ENCODE measurements around the gene ALPL. TPM values are rescaled to one million over a fixed set of nuclear protein-coding genes. Genes with fewer than 3 reads are reported as not detected.

ALPL gene
- total and polyA plus RNA-seq, 4 experiments from 2014 or later: not detected

- Mint-ChIP-seq H3K36me3 (no peaks in the 10 kb centered on the region), H3K27ac (no peak overlapping the region), H3K4me1 (peaks cover 5 to 15% (median 8%) of the 10 kb centered on the region in 4 donors), H3K9me3 (peaks cover 0 to 2% (median 0%) of the 10 kb centered on the region in 8 donors), H3K4me3 (no peak overlapping the region), H3K27me3 (peaks cover 6 to 15% of the 10 kb centered on the region in 2 donors)
- no peak overlapping the region for H3K27ac ChIP-seq (ENCODE audit: low read depth, low read length)
- intact Hi-C loops (cut with micrococcal nuclease): no loop called here
- H3K4me1 ChIP-seq (ENCODE audit: insufficient read depth, low read length): no peaks in the 10 kb centered on the region
- CTCF ChIA-PET (ENCODE audit: partially characterized antibody): no interaction called here
- H3K9me3 ChIP-seq (ENCODE audit: control insufficient read depth in 1 of 2, low read length in 2 of 2): no peaks in the 10 kb centered on the region
- DNase-seq: no peak
- H3K27me3 ChIP-seq (ENCODE audit: insufficient read depth, low read length): no peaks in the 10 kb centered on the region
- no peak overlapping the region for H3K4me3 ChIP-seq (ENCODE audit: low read length in 2 of 2)
- no peaks in the 10 kb centered on the region for H3K36me3 ChIP-seq (ENCODE audit: insufficient read depth, low read length)
- POLR2A ChIA-PET (ENCODE audit: partially characterized antibody): no interaction called here
Measured at GRCh38 chr1:21605012-21605715, 95.9 kb downstream of the ALPL start.

DNA sequence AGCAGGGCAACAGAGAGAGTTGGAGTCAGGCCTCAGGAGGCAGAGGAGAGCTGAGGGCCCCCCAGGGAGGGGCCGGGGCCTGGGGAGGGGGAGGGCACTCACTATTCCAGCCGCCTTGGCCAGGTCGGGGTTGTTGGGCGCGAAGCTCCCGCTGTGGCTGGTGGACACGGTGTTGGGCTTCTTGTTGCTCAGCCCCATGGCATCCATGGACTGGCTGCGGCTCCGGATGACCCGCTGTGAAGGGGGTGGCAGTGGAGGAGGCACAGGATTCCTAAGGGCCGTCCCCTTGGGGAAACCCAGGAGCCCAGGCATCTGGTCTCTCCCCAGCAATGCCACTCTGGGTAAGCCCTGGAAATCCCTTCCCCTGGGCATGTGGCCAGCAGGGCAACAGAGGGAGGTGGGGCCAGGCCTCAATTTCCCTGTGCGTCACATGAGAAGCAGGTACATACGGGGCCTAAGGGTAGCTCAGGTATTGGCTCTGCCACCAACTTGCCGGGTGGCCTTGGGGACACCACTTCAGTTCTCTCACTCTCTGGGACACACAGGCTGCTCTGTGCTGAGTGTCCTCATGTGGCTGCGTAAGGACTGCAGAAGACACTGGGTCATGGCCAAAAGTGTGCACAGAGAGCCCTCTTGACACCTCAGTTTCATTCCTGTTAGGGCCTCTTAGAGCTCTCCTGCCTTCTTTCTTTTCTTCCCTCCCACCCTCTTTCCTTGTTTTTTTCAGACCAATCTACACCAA lies 96.9 kb downstream of the ALPL start:
- no peaks in the 10 kb centered on the region for H3K9me3 ChIP-seq (ENCODE audit: control insufficient read depth in 1 of 2, low read length in 2 of 2)
- no peak overlapping the region for H3K27ac ChIP-seq (ENCODE audit: low read depth, low read length)
- H3K36me3 ChIP-seq (ENCODE audit: insufficient read depth, low read length): no peaks in the 10 kb centered on the region
- Mint-ChIP-seq H3K4me3 (no peak overlapping the region), H3K4me1 (peaks cover 5 to 15% (median 8%) of the 10 kb centered on the region in 4 donors), H3K27me3 (peaks cover 5 to 18% of the 10 kb centered on the region in 2 donors), H3K9me3 (peaks cover 0 to 2% (median 0%) of the 10 kb centered on the region in 8 donors), H3K36me3 (no peaks in the 10 kb centered on the region), H3K27ac (peak overlapping the region in 1 of 7 donors; percentile 29)
- no peak for DNase-seq
- no peak overlapping the region for H3K4me3 ChIP-seq (ENCODE audit: low read length in 2 of 2)
- ChIA-PET CTCF (ENCODE audit: partially characterized antibody) (no interaction called here), POLR2A (ENCODE audit: partially characterized antibody) (no interaction called here)
- no peaks in the 10 kb centered on the region for H3K4me1 ChIP-seq (ENCODE audit: insufficient read depth, low read length)
- H3K27me3 ChIP-seq (ENCODE audit: insufficient read depth, low read length): no peaks in the 10 kb centered on the region
- intact Hi-C loops (cut with micrococcal nuclease): no loop called here

DNA sequence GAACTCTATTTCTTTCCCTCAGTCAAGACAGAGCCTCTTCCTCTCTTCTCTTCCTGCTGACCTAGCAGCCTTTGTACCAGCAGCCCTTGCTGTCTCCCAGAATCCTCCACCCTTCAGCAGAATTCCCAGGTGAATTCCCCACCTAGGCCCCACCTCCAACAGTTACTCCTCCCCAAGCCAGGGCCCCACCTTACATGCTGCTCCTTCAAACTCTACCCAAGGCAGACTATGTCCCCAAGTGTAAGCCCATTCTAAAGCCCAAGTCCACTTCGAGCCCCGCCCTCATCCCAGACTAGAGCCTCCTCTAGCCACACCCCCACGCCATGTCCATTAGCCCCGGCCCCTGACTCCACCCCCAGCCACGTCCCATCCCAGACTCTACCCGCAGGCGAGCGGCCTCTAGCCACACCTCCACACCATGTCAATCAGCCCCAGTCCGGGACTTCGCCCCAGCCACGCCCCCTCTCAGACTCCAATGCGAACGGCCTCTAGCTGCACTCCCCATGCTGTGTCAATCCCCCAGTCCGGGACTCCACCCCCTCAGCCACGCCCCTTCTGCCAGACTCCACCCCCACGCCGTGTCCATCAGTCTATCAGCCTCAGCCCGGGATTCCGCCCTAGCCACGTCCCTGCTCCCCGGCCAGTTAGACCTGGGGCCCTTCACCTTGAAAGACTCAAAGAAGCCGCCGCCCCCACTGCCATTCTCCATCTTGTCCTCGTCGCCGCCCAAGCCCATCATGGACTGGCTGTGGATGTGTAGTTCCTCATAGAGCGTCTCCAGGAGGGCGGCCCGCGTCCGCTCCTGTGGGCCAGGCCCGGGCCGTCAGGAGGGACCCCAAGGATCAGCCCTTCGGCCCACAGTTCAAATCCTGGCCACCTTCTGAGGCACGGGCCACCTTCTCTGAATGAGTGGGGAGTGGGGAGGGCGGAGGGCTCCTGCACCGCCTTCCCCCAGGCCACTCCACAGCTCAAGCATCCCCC lies 98.6 kb downstream of the ALPL start:
- Mint-ChIP-seq H3K4me1 (peaks cover 5 to 15% (median 8%) of the 10 kb centered on the region in 4 donors), H3K4me3 (peak overlapping the region in 5 of 8 donors; percentile 5 to 62 (median 40)), H3K9me3 (peaks cover 0 to 2% (median 0%) of the 10 kb centered on the region in 8 donors), H3K27me3 (peaks cover 5 to 18% of the 10 kb centered on the region in 2 donors), H3K27ac (peak overlapping the region in 2 of 7 donors; percentile 53 to 67), H3K36me3 (no peaks in the 10 kb centered on the region)
- H3K9me3 ChIP-seq (ENCODE audit: control insufficient read depth in 1 of 2, low read length in 2 of 2): no peaks in the 10 kb centered on the region
- no peak overlapping the region for H3K4me3 ChIP-seq (ENCODE audit: low read length in 2 of 2)
- no peak overlapping the region for H3K27ac ChIP-seq (ENCODE audit: low read depth, low read length)
- DNase-seq: peak in 2 of 5 donors; percentile 5 to 8
- H3K4me1 ChIP-seq (ENCODE audit: insufficient read depth, low read length): no peaks in the 10 kb centered on the region
- no peaks in the 10 kb centered on the region for H3K36me3 ChIP-seq (ENCODE audit: insufficient read depth, low read length)
- intact Hi-C loops (cut with micrococcal nuclease): no loop called here
- ChIA-PET POLR2A (ENCODE audit: partially characterized antibody) (no interaction called here), CTCF (ENCODE audit: partially characterized antibody) (no interaction called here)
- H3K27me3 ChIP-seq (ENCODE audit: insufficient read depth, low read length): no peaks in the 10 kb centered on the region

GRCh38 chr1:21608798-21609197 lies 99.6 kb downstream of the ALPL start:
- H3K36me3 ChIP-seq (ENCODE audit: insufficient read depth, low read length): no peaks in the 10 kb centered on the region
- no peak for DNase-seq
- Mint-ChIP-seq H3K27me3 (peaks cover 4 to 17% of the 10 kb centered on the region in 2 donors), H3K4me3 (no peak overlapping the region), H3K9me3 (peaks cover 0 to 2% (median 0%) of the 10 kb centered on the region in 8 donors), H3K27ac (no peak overlapping the region), H3K4me1 (peaks cover 5 to 15% (median 8%) of the 10 kb centered on the region in 4 donors), H3K36me3 (no peaks in the 10 kb centered on the region)
- no peaks in the 10 kb centered on the region for H3K9me3 ChIP-seq (ENCODE audit: control insufficient read depth in 1 of 2, low read length in 2 of 2)
- H3K27me3 ChIP-seq (ENCODE audit: insufficient read depth, low read length): no peaks in the 10 kb centered on the region
- intact Hi-C loops (cut with micrococcal nuclease): no loop called here
- H3K4me1 ChIP-seq (ENCODE audit: insufficient read depth, low read length): no peaks in the 10 kb centered on the region
- CTCF ChIA-PET (ENCODE audit: partially characterized antibody): no interaction called here
- POLR2A ChIA-PET (ENCODE audit: partially characterized antibody): interaction anchor here (0.6 kb wide), 1 partner anchor 646 kb away, joined by 4 read pairs; no protein-coding TSS in a partner anchor
- no peak overlapping the region for H3K4me3 ChIP-seq (ENCODE audit: low read length in 2 of 2)
- no peak overlapping the region for H3K27ac ChIP-seq (ENCODE audit: low read depth, low read length)

DNA sequence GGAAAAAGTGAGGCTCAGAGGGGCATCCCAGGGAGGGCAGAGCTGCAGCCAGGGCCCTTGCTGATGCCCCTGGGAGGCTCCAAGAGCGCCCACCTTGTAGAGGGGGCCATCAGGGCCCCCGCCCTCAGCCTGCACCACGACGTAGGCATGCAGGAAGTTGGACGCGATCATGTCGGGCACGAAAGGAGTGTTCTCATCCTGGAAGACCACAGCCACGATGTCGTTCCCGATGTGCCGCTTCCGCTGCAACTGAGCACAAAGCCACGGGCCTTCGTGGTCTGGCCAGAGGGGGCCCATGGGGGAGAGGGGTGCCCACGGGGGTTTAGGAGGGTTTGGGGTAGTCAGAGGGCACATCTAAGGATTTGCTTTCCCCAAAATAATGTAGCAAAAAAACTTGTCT lies 100.8 kb downstream of the ALPL start:
- H3K27me3 ChIP-seq (ENCODE audit: insufficient read depth, low read length): no peaks in the 10 kb centered on the region
- H3K36me3 ChIP-seq (ENCODE audit: insufficient read depth, low read length): no peaks in the 10 kb centered on the region
- H3K9me3 Mint-ChIP-seq: no peaks in the 10 kb centered on the region
- no peak for DNase-seq
- no peaks in the 10 kb centered on the region for H3K36me3 Mint-ChIP-seq
- H3K4me1 Mint-ChIP-seq: peaks cover 5 to 15% (median 8%) of the 10 kb centered on the region in 4 donors
- ChIA-PET CTCF (ENCODE audit: partially characterized antibody) (no interaction called here), POLR2A (ENCODE audit: partially characterized antibody) (no interaction called here)
- no peak overlapping the region for H3K27ac Mint-ChIP-seq
- H3K4me3 ChIP-seq (ENCODE audit: low read length in 2 of 2): no peak overlapping the region
- H3K27me3 Mint-ChIP-seq: peaks cover 0 to 11% of the 10 kb centered on the region in 2 donors
- intact Hi-C loops (cut with micrococcal nuclease): no loop called here
- no peak overlapping the region for H3K4me3 Mint-ChIP-seq
- no peak overlapping the region for H3K27ac ChIP-seq (ENCODE audit: low read depth, low read length)
- no peaks in the 10 kb centered on the region for H3K9me3 ChIP-seq (ENCODE audit: control insufficient read depth in 1 of 2, low read length in 2 of 2)
- no peaks in the 10 kb centered on the region for H3K4me1 ChIP-seq (ENCODE audit: insufficient read depth, low read length)

DNA sequence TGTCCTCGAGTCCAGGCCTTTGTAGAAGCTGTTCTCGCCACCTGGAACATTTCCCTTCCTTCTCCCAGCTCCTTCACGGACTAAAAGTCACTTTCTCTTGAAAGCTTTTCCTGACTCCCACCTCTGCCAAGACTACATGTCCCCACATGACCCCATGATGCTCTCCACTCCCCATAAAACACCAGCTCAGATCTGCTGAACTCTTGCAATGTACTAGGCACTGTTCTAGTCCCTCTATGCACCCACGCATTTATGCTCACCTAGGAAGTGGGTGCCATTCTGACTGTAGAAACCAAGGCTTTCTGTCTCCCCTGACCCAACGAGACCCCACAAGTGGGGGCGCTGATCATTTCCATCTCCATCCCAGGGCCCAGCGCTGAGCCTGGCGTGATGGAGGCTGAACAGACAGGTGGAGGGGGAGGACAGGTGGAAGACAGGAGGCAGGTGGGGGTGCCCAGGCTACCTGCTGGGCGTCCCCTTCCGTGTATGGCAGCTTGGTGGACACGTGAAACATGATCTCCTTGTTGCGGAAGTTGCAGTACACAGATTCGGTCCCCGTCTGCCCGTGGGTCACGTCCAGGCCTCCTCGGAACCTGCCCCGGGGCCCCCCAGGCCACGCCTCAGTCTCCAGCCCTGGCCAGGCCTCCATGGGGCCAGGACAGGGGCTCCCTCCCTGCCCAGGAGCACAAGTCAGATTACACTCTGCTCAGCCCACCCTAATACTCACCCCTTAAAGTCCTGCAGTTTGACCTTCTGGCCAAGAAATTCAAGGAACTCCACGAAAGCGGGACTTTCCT lies 102.0 kb downstream of the ALPL start:
- Mint-ChIP-seq H3K27me3 (peaks cover 0 to 11% of the 10 kb centered on the region in 2 donors), H3K4me1 (peaks cover 5 to 15% (median 8%) of the 10 kb centered on the region in 4 donors), H3K36me3 (no peaks in the 10 kb centered on the region), H3K27ac (no peak overlapping the region), H3K4me3 (no peak overlapping the region), H3K9me3 (no peaks in the 10 kb centered on the region)
- Histone ChIP-seq H3K4me3 (ENCODE audit: low read length in 2 of 2) (no peak overlapping the region), H3K27me3 (ENCODE audit: insufficient read depth, low read length) (no peaks in the 10 kb centered on the region), H3K27ac (ENCODE audit: low read depth, low read length) (no peak overlapping the region), H3K36me3 (ENCODE audit: insufficient read depth, low read length) (no peaks in the 10 kb centered on the region), H3K4me1 (ENCODE audit: insufficient read depth, low read length) (no peaks in the 10 kb centered on the region), H3K9me3 (ENCODE audit: control insufficient read depth in 1 of 2, low read length in 2 of 2) (no peaks in the 10 kb centered on the region)
- ChIA-PET POLR2A (ENCODE audit: partially characterized antibody) (no interaction called here), CTCF (ENCODE audit: partially characterized antibody) (no interaction called here)
- intact Hi-C loops (cut with micrococcal nuclease): no loop called here
- no peak for DNase-seq
